G401.6 (cell line): ENCODE data around the gene PLEKHA4.
"Not testable (repeated sequence)": the region's sequence is repeated elsewhere in the genome, so short reads cannot be mapped to it uniquely, and the experiment has no call there.

Source experiments
- FAIRE-seq: peaks from 2 replicates; lab custom pipeline; 2012; peaks lifted over from hg19 to GRCh38; lab: Jason Lieb, UNC

The PLEKHA4 gene

GRCh38 chr19:48868114-48868886 lies at the start of gene PLEKHA4:
PLEKHA4 (minus strand) TSS chr19:48868617; CDS start chr19:48867620, 997 bp downstream.
- FAIRE-seq = no peak

DNA sequence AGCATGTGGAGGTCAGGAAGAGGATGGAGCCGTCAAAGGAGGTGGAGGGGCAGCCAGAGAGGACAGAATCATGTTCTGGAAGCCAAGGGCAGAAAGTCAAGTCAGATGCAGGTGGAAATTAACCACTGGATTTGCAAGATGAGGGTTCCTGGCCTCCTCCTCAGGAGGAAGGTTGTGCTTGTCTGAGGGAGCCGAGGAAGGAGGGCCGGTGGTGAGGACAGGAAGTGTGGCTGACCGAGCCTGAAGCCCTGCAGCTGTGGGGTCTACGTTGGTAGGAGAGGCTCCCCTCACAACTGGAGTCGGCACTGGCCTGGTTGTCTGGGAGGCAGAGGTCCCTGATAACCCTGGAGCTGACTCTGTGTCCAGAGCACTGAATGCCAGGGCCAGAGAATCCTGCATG lies 49.7 kb upstream of the PLEKHA4 start:
- FAIRE-seq = no peak

DNA sequence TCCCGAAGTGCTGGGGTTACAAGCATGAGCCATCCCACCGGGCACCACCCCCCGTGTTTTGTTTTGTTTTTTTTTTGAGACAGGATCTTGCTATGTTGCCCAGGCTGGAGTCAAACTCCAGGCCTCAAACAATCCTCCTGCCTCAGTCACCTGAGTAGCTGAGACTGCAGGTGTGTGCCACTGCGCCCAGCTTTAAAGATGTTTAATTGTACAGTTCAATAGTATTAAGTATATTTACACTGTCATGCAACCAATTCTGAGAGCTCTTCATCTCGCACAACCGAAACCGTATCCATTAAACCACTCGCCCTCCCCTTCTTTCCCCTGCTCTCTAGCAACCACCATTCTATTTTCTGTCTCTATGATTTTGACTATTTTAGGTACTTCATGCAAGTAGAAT lies 47.3 kb upstream of the PLEKHA4 start:
- no peak for FAIRE-seq

GRCh38 chr19:48914181-48914580 lies 45.8 kb upstream of the PLEKHA4 start:
- FAIRE-seq = no peak

DNA sequence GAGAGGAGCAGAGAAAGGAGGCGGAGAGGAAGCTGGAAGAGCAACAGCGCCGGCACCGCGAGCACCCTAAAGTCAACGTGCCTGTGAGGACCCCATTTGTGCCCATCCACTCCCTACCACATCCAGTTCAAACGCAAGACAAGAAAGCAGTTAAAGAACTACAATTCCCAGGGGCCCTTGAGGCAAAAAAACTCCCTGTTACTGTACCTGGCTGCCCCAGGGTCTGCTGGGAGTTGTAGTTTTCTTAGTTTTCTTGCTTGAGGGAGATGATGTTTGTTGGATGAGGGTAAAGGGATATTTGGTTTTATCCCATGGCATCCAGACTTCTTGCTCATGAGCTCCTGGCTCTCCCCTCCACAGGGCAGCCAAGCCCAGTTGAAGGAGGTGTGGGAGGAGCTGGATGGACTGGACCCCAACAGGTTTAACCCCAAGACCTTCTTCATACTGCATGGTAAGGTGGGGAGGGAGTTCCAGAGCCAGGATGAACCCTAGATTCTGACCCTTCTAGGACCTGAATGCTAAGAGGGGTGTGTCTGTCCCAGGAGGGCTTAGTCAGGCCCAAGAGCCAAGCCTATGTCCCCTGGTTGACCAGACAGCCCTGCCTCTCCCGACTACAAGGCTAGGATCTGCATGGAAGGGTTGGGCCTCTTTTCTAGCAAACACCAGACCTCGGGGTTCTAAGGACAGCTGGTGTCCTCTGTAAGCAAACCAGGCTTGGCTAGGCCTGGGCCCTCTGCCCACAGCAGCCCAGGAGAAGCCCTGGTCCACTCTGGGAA lies 44.9 kb upstream of the PLEKHA4 start:
- FAIRE-seq = peak; percentile 27

DNA sequence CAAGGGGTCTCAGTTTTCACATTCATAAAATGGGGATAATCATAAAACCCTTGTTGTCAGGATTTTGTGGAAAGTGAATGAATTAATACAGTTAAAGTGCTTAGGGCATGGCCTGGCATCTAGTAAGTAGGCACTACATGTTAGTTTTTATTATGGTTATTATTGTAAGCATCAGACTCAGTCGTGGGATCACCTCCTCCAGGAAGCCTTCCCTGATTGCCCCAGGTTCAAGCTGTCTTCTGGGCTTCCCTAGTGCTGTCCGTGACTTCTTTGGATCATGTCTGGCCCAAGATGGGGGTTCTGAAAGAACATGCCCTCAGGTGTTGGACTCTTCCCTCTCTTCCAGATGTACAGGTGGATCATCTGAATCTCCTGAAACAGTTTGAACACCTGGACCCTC lies 42.4 kb upstream of the PLEKHA4 start:
- FAIRE-seq = no peak

DNA sequence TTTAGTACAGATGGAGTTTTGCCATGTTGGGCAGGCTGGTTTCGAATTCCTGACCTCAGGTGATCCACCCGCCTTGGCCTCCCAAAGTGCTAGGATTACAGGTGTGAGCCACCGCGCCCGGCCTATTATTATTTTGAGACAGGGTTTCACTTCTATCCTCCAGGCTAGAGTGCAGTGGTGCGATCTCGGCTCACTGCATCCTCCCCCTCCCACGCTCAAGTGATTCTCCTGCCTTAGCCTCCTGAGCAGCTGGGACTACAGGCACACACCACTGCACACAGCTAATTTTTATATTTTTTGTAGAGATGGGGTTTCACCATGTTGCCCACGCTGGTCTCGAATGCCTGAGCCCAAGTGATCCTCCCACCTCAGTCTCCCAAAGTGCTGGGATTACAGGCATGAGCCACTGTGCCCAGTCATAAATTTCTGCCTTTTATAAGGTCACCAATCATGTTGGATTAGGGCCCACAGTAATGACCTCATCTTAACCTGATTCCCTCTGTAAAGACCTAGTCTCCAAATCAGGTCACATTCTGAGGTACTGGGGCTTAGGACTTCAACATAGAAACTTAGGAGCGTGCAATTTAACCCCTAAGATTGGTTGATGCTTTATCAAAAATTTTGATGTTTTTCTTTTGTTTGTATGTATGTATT lies 41.1 kb upstream of the PLEKHA4 start:
- not testable (repeated sequence) for FAIRE-seq

DNA sequence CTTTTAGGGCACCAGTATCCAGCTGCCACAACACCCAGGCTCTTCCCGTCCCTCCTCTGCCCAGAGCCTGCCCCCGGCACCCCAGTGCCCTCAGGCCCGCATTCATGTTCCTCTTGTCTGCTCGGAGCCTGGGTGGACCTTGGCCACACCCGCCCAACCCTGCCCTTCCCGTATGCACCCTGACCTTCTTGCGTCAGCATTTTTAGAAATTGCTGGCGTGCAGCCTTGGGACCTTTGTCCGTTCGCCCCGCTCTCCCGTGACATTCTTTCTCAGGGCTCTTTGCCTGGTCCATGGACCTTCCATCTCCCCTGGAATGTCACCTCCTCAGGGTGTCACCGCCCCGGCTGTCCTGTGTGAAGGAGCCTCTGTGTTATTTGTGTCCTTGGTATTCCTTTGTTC lies 39.3 kb upstream of the PLEKHA4 start:
- FAIRE-seq = no peak

DNA sequence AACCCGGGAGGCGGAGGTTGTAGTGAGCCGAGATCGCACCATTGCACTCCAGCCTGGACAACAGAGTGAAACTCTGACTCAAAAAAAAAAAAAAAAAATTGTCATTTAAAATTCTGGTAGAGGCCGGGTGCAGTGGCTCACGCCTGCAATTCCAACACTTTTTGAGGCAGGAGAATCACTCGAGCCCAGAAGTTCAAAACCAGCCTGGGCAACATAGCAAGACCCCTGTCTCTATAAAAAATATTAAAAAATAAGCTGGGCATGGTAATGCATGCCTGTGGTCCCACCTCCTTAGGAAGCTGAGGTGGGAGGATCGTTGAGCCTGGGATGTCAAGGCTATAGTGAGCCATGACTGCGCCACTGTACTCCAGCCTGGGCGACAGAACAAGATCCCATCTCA lies 37.9 kb upstream of the PLEKHA4 start:
- no peak for FAIRE-seq

DNA sequence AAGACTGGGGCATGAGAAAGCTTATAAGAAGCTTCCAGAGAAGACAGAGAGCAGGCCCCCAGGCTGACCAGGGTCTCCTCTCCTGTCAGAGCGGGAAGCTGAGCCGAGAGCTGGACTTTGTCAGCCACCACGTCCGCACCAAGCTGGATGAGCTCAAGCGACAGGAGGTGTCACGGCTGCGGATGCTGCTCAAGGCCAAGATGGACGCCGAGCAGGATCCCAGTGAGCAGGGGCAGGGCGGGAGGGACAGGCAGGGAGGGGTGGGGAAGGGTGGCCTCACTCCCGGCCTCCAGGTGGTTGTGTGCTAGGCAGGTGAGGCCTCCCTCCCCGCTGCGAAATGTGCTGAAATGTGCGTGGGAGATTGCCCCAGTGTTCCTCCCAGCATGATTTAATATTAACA lies 37.2 kb upstream of the PLEKHA4 start:
- FAIRE-seq = no peak

- FAIRE-seq = not testable (repeated sequence)
Measured at GRCh38 chr19:48903788-48904187, 35.4 kb upstream of the PLEKHA4 start.

DNA sequence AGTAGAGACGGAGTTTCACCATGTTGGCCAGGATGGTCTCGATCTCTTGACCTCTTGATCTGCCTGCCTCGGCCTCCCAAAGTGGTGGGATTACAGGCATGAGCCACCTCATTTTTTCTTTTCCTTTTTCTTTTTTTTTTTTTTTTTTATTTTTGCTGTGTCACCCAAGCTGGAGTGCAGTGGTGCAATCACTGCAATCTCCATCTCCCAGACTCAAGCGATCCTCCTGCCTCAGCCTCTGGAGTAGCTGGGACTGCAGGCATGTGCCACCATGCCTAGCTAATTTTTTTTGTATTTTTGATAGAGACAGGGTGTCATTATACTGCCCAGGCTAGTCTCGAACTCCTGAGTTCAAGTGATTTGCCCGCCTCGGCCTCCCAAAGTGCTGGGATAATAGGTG lies 33.9 kb upstream of the PLEKHA4 start:
- FAIRE-seq = not testable (repeated sequence)

GRCh38 chr19:48900477-48901406 lies 32.3 kb upstream of the PLEKHA4 start:
- peak; percentile 34 for FAIRE-seq

- peak; percentile 99 for FAIRE-seq
Measured at GRCh38 chr19:48899781-48900476, 31.5 kb upstream of the PLEKHA4 start, which contains the start of gene NUCB1. NUCB1 (plus strand) TSS chr19:48900312; CDS start chr19:48900797, 485 bp downstream.

DNA sequence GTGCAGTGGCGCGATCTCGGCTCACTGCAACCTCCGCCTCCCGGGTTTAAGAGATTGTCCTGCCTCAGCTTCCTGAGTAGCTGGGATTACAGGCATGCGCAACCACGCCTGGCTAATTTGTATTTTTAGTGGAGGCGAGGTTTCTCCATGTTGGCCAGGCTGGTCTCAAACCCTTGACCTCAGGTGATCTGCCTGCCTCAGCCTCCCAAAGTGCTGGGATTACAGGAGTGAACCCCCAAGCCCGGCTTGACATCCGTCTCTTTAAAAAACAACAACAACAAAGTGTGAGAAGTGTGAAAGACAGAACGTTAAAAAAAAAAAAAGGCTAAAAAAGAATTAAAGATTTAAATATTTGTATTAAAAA lies 31.0 kb upstream of the PLEKHA4 start:
- not testable (repeated sequence) for FAIRE-seq

GRCh38 chr19:48897181-48897580 lies 28.8 kb upstream of the PLEKHA4 start:
- FAIRE-seq = no peak

DNA sequence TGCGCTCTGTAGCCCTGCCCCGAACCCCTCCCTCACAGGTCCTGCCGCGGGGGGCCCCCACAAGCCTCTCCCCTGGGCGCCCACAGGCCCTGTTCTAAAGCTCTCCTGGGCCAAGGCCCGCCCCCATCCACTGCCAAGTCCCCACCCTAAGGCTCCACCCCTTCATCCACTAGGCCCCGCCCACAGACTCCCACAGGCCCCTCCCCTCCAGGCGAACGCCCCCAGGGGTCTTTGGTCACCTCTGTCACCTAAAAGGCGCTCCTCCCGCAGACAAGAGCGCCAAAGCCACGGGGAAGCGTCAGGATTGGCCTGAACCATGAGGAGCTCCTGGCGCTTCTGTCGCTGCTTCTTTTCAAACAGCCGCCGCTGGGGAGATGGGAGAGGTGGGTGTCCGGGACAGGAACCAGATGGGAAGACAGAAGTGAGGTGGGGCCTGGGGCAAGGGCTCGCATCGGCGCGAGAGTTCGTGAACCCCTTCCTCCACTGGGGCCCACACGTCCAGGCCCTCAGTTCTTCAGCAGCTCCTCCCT lies 27.8 kb upstream of the PLEKHA4 start:
- no peak for FAIRE-seq

GRCh38 chr19:48895226-48895625 lies 26.8 kb upstream of the PLEKHA4 start:
- no peak for FAIRE-seq

- no peak for FAIRE-seq
Measured at GRCh38 chr19:48890551-48890950, 22.1 kb upstream of the PLEKHA4 start.

DNA sequence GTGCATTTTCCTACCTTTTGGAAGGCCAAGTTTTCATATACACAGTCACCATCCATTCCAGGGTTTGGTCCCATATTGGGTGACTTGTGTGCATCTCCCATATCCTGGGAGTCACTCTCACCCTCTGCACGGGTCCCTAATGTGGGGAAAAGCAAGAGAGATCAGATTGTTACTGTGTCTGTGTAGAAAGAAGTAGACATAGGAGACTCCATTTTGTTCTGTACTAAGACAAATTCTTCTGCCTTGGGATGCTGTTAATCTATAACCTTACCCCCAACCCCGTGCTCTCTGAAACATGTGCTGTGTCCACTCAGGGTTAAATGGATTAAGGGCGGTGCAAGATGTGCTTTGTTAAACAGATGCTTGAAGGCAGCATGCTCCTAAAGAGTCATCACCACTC lies 21.1 kb upstream of the PLEKHA4 start:
- FAIRE-seq = not testable (repeated sequence)
